Upper lobe of left lung (tissue), 4 donors: ENCODE results near the gene ANKMY1.

Source experiments
- CTCF ChIP-seq, 6 experiments: fragments of 450-650 bp in 4 of 6; fragments of 200-600 bp in 2 of 6; sonication (generic) in 2 of 6; IDR thresholded peaks; one replicate each; pipeline ENCODE4 v1.5.1; 2016 to 2019; ENCODE audit warnings: antibody characterized with exemption in 6 of 6
- EP300 ChIP-seq, 4 donors: sonication (generic); formaldehyde crosslinking; IDR thresholded peaks; one replicate each; pipeline ENCODE4 v1.5.1; 2017; ENCODE audit warnings: antibody characterized with exemption in 4 of 4, control low read depth in 2 of 4
- POLR2A ChIP-seq, 4 donors: fragments of 450-650 bp; IDR thresholded peaks; one replicate each; pipeline ENCODE4 v1.5.1; 2016 to 2017; ENCODE audit warnings: antibody characterized with exemption in 4 of 4, mild to moderate bottlenecking in 2 of 4
- POLR2AphosphoS5 ChIP-seq, 2 donors: sonication (generic); formaldehyde crosslinking; IDR thresholded peaks; one replicate each; pipeline ENCODE4 v1.5.1; 2017; ENCODE audit warnings: antibody characterized with exemption in 2 of 2

GRCh38 chr2:240601831-240602160 is 44.0 kb upstream of the ANKMY1 start:
- no peak for TF ChIP-seq CTCF (IDR thresholded peaks at IDR 0.05)
- TF ChIP-seq POLR2A (IDR thresholded peaks at IDR 0.05) = no peak
- TF ChIP-seq POLR2AphosphoS5 (IDR thresholded peaks at IDR 0.05) = no peak
- no peak for TF ChIP-seq EP300 (IDR thresholded peaks at IDR 0.05)
